GM18502 (cell line): ENCODE measurements around the gene GIPC3.
"Not testable (repeated sequence)": the region's sequence is repeated elsewhere in the genome, so short reads cannot be mapped to it uniquely, and the experiment has no call there.

Source experiments
- ATAC-seq: cut with Tn5 transposase; IDR thresholded peaks from one replicate; pipeline ENCODE4 v1.9.1; 2021; ENCODE audit warnings: mild to moderate bottlenecking; ENCODE audit not compliant: unreplicated experiment, poor library complexity

Gene GIPC3

DNA sequence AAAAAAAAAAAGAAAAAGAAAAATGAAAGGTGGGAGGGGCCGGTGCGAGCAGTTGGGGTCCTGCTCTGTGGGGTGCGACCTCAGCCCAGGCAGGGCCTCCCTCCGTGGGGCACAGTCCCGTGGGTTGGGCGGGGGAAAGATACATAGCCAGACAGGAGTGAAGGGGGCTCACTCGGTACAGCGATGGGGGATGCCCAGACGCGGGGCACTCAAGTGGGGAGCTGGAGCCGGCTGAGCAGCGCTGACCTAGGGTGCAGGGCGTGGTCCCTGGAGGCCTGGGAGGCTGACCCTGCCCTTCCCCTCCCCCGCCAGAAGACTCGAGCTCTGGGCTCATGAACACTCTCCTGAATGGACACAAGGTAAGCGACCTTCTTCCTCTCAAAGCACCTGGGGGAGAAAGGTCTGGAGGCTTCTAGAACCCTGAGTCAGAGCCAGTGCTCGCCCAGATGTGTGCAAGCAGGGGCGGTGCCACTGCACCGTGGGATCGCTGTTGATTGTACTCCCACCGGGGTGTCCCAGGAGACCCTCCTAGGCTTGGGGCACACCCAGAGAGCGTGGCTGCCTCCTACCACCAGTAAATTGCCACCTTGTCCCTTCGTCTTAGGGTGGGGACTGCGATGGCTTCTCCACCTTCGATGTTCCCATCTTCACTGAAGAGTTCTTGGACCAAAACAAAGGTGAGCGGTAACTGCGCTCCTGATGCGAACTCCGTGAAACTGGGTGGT is 9.2 kb upstream of the GIPC3 start:
- no peak for ATAC-seq

DNA sequence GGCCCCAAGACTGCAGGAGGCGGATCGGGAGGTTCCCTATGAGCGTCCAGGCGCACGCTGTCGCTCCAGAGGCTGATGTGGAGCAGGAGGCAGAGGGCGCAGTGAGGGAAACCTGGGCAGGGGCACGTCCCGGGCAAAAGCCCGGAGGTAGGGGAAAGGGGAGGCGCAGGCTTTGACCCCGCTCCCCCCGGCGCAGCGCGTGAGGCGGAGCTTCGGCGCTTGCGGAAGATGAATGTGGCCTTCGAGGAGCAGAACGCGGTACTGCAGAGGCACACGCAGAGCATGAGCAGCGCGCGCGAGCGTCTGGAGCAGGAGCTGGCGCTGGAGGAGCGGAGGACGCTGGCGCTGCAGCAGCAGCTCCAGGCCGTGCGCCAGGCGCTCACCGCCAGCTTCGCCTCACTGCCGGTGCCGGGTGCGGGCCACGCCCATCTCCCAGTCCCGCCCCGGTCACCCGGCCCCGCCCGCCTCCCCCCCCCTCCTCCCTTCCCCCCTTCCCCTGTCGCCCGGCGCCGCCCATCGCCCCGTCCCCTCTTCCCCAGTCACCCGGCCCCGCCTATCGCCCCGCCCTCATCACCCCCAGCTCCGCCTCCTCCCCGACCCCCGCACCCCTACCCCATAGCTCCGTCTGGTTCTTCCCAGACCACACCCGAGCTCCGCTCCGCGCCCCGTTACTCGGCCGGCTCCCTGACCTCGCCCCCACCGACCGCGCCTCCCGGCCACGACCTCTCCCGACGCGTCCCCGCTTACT is 8.4 kb upstream of the GIPC3 start:
- ATAC-seq, result no peak

DNA sequence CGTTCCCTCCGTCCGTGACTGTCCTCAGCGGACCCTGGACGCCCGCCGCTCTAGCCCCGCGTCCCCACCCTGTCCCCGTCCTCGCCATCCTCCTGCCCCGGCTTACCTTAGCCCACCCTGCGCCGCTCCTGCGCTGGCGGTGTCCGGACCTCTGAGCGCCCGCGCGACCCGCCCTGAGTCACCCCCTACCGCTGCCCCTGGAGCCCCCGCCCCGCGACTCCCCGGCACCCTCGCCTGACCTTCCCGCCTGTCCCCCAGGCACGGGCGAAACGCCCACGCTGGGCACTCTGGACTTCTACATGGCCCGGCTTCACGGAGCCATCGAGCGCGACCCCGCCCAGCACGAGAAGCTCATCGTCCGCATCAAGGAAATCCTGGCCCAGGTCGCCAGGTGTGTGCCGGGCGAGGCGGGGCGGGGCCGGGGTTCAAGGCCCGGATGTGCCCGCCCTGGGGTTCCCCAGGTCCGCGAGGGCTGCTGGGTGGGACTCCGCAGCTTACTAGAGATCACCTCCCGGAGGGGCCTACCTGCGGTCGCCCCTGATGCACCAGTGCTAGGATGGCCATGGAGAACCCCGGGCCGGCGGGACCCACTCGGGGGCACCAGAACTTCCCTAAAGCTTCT is 7.4 kb upstream of the GIPC3 start:
- no peak for ATAC-seq

GRCh38 chr19:3578390-3578789 is 6.9 kb upstream of the GIPC3 start:
- no peak for ATAC-seq

DNA sequence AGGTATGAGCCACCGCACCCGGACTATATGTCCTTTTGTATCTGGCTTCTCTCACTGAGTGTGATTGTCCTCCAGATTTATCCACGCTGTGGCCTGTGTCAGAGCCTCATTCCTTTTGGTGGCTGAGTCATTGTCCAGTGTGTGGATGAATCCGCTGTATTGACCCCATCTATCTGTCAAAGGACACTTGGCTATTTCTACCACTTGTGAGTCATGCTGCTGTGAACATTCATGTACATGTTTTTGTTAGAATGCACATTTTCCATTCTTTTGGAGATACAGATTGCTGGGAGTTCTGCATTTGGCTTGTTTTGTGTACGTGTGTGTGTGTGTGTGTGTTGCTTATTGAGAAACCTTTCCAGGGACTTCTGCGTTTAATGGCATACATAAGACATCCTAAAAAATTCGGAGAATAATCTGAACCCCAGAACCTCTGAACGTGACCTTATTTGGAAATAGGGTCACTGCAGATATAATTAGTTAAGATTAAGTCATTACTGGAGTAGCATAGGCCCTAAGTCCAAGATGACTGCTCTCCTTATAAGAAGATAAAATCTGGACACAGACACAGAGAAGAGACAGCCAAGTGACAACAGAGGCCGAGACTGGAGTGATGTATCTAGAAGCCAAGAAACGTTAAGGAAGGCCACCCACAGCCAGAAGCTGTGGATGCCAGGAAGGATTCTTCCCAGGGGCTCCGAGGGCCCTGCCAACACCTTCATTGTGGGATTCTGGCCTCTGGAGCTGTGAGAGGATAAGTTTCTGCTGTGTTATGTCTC is 4.9 kb upstream of the GIPC3 start:
- no peak for ATAC-seq

GRCh38 chr19:3581792-3582191 is 3.5 kb upstream of the GIPC3 start:
- not testable (repeated sequence) for ATAC-seq

DNA sequence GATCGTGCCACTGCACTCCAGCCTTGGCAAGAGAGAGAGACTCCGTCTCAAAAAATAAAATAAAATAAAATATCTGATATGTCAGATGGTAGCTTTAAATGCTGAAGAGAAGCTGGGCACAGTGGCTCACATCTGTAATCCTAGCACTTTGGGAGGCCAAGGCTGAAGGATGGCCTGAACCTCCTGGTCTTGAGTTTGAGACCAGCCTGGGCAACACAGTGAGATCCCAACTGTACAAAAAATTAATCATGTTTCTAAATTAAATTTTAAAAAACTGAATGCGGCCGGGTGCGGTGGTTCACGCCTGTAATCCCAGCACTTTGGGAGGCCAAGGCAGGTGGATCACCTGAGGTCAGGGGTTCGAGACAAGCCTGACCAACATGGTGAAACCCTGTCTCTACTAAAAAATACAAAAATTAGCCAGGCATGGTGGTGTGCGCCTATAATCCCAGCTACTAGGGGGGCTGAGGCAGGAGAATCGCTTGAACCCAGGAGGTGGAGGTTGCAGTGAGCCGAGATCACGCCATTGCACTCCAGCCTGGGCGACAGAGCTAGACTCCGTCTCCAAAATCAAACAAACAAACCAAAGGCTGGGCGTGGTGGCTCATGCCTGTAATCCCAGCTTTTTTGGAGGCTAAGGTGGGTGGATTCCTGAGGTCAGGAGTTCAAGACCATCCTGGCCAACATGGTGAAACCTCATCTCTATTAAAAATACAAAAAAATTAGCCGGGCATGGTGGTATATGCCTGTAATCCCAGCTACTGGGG is 1.1 kb upstream of the GIPC3 start:
- not testable (repeated sequence) for ATAC-seq

DNA sequence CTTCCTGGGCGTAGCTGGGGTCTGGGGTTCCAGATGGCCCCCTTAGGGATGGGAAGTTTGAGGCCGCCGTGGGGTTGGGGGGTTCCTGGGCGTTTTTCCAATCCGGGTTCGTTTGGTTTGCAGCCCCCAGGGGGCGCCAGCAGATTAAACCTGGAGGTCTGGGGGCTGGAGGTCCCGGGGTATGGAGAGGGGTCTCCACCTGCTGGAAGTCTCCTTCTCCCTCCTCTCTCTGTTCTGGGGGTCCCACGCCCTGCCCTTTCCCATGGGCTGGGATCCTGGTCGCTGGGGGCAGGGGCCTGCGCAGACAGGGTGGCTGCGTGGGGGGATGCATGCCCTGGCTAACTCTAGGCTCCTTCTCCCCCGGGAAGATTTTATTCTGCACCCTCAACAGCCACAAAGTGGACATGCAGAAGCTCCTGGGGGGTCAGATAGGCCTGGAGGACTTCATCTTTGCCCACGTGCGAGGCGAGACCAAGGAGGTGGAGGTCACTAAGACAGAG is 899 bp downstream of the GIPC3 start:
- ATAC-seq, result no peak

DNA sequence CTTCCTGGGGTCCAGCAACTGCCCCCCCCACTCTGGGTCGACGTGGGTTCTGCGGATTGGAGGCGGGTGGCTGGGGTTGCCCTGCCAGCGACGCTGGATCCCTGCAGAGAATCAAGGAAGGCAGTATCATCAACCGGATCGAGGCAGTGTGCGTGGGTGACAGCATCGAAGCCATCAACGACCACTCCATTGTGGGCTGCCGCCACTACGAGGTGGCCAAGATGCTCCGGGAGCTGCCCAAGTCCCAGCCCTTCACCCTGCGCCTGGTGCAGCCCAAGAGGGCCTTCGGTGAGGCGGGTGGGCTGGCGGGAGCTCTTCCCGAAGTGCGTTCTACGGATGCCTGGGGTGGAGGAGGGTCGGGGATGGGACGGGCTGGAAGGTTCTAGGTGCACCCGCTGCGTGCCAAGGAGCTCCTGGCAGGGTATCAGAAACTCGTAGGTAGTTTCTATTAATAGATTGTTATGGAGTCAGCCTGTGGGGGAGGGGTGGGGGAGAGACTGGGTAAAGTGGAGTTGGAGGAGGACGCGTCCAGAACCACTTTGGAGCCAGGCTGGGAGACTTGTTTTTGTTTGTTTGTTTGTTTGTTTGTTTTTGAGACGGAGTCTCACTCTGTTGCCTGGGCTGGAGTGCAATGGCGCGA is 1.5 kb downstream of the GIPC3 start:
- no peak for ATAC-seq

GRCh38 chr19:3589439-3589838 is 4.2 kb downstream of the GIPC3 start:
- ATAC-seq, result no peak

DNA sequence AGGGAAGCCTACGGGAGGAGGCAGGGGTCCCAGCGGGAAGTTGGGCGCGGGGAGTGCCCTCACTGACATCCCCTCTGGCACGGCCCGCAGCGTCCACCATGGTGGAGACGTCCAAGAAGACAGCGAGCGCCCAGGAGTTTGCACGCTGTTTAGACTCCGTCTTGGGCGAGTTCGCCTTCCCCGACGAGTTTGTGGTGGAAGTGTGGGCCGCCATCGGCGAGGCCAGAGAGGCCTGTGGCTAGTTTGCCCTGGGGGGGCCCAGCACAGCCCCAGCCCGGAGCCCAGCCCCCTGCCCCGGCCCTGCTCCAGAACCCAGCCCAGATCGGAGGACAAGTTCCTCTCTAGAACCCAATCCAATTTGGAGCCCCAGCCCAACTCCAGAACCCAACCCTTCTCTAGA is 4.7 kb downstream of the GIPC3 start:
- ATAC-seq, result no peak

DNA sequence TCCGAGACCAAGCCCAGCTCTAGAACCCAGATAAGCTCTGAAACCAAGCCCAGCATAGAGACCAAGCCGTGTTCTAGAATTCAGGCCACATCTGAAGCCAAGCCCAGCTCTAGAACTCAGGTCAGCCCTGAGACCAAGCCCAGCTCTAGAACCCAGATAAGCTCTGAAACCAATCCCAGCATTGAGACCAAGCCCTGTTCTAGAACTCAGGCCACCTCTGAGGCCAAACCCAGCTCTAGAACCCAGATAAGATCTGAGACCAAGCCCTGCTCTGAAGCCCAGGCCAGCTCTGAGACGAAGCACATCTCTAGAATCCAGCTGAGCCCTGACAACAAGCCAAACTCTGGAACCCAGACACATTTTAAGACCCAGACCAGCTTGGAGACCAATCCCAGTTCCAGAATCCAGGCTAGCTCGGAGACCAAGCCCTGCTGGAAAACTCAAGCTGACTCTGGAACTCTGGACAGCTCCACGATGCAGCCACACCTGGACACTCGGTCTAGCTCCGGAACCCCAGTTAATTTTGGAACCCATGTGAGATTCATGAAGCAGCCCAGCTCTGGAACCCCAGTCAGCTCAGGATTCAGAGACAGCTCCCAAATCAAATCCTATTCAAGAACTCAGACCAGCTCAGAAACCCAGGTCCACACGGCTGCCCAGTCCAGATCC is 5.8 kb downstream of the GIPC3 start:
- ATAC-seq, result no peak

GRCh38 chr19:3591876-3592613 is 6.8 kb downstream of the GIPC3 start:
- no peak for ATAC-seq

GRCh38 chr19:3593156-3593555 is 7.9 kb downstream of the GIPC3 start:
- no peak for ATAC-seq

DNA sequence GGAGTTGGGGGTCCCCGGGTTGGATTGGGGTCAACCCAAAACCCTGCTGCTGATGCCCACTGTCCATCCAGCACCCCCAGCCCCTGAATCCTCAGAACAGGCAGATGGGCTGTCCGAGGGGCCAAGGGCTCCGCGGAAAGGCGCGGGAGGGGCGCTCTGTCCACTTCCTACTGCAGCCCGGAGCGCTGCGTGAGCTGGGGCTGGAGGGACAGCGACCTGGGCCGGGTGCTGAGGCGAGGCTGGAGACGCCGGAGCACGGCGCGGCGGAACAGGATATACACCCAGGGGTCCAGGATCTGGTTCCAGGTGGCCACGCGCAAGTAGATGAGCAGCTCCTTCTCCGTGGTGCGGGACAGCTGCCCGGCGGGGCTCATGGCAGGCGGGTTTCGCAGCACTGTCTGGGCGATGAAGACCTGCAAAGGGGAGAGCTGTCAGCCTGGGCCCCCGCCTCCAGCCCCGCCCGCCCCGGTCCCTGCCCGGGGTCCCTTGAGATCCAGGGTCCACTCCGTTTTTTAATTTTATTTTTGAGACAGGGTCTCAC is 10.3 kb downstream of the GIPC3 start:
- ATAC-seq, result no peak

DNA sequence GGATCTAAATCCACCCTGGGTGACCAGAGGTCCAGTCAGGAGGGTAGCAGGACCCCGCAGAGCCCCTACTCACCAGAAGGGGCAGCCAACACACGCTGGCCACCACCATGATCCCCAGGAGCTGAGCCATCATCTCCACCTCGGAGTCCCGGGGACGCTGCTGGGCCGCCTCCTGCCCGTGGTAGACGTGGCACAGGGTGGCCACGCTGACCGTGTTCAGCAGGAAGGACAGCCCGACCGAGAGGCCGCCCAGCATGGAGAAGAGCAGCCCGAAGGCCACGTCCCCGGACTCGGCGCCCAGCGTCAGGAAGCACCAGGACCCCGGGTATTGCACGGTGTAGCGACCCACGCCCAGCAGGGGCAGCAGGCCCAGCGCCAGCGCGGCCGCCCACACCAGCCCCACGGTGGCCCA is 14.5 kb downstream of the GIPC3 start:
- no peak for ATAC-seq

DNA sequence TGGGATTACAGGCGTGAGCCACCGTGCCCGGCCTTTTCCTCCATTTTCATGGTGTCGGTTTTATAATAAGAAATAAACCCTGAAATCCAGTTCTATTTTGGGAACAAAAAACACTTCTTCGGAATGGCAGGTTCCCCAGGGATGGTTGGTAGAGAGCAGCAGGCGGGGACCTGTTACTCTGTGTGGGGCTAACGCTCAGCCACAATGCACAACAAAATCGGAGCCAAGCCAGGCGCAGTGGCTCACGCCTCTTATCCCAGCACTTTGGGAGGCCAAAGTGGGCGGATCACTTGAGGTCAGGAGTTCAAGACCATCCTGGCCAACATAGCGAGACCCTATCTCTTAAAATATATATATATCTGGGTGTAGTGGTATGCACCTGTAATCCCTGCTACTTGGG is 15.7 kb downstream of the GIPC3 start:
- no peak for ATAC-seq
